ENCODE measurements around the gene SPON1.

- TF ChIP-seq JUND (IDR thresholded peaks at IDR 0.05) (no peak), CTCF (IDR thresholded peaks at IDR 0.05; ENCODE audit: low read depth, low read length, missing input control) (no peak), MAX (IDR thresholded peaks at IDR 0.05) (no peak), NR2F2 (IDR thresholded peaks at IDR 0.05) (no peak), RAD21 (IDR thresholded peaks at IDR 0.05) (no peak), TAF1 (conservative IDR thresholded peaks at IDR 0.05) (no peak), REST (IDR thresholded peaks at IDR 0.05) (no peak), YY1 (IDR thresholded peaks at IDR 0.05) (no peak), ATF3 (IDR thresholded peaks at IDR 0.05) (no peak)
These were observed 31.2 kb upstream of the SPON1 start for GRCh38 chr11:13931356-13931755.
